Osteoblast (primary cell): ENCODE data around the gene CDA. TPM values are rescaled to one million over a fixed set of nuclear protein-coding genes. Genes with fewer than 3 reads are reported as not detected.

Experiments
- DNase-seq: peaks from one replicate; pipeline ENCODE4 v3.0.0; 2011; ENCODE audit warnings: low spot score, mixed read lengths; ENCODE audit not compliant: insufficient read length; ENCODE audit errors: missing footprints
- H2AFZ ChIP-seq: 2 replicates; pipeline ENCODE4 v1.6.0; 2011; ENCODE audit warnings: mild to moderate bottlenecking, low read length
- H3K27ac ChIP-seq: 2 replicates; pipeline ENCODE4 v1.5.1; 2011; ENCODE audit warnings: mild to moderate bottlenecking, low read depth, low read length, moderate library complexity
- H3K27me3 ChIP-seq: 2 replicates; pipeline ENCODE4 v1.6.0; 2012; ENCODE audit warnings: mild to moderate bottlenecking, control low read depth, inconsistent platforms, low read length, moderate library complexity; ENCODE audit not compliant: insufficient read depth
- H3K36me3 ChIP-seq: 2 replicates; pipeline ENCODE4 v1.5.1; 2011; ENCODE audit warnings: mild to moderate bottlenecking, low read length, control low read depth, moderate library complexity; ENCODE audit not compliant: insufficient read depth
- H3K4me1 ChIP-seq: 2 replicates; pipeline ENCODE4 v1.5.1; 2011; ENCODE audit warnings: mild to moderate bottlenecking, low read length, control low read depth, moderate library complexity; ENCODE audit not compliant: insufficient read depth
- H3K4me2 ChIP-seq: 2 replicates; pipeline ENCODE4 v1.6.0; 2011; ENCODE audit warnings: mild to moderate bottlenecking, low read length; ENCODE audit not compliant: insufficient read depth
- H3K4me3 ChIP-seq: fragments of 200-600 bp; sonication (generic); 3 replicates; pipeline ENCODE4 v1.5.1; 2012; ENCODE audit warnings: mild to moderate bottlenecking, low read length, inconsistent platforms; ENCODE audit not compliant: insufficient read depth
- H3K79me2 ChIP-seq: 2 replicates; pipeline ENCODE4 v1.6.0; 2012; ENCODE audit warnings: mild to moderate bottlenecking, low read length, control low read depth, inconsistent platforms; ENCODE audit not compliant: insufficient read depth
- H3K9me3 ChIP-seq: 2 replicates; pipeline ENCODE4 v1.5.1; 2011; ENCODE audit warnings: low read depth, low read length, control low read depth
- H4K20me1 ChIP-seq: 2 replicates; pipeline ENCODE4 v1.6.0; 2012; ENCODE audit warnings: mild to moderate bottlenecking, low read length, control low read depth; ENCODE audit not compliant: insufficient read depth
- CTCF ChIP-seq: IDR thresholded peaks from 2 replicates; pipeline ENCODE4 v1.5.1; 2011; ENCODE audit warnings: mild to moderate bottlenecking, low read depth, low read length, moderate library complexity; ENCODE audit errors: extremely low read depth
- total RNA-seq: library from RNA; depleted of rRNA; stranded (reverse); fragments of >200 nt; gene quantifications from 2 replicates; pipeline ENCODE4 v1.2.3, GENCODE V29; 2012

The CDA gene
- total RNA-seq, 1 donor = 1.1 TPM

- no peak within 1 kb of the TSS for H3K27ac ChIP-seq
- peak within 1 kb of the TSS; percentile 25 for H3K4me3 ChIP-seq
- DNase-seq = peak; percentile 88
- H3K27me3 ChIP-seq = peaks cover 75% of the 10 kb centered on the region
- no peaks in the 10 kb centered on the region for H3K79me2 ChIP-seq
- no peaks in the 10 kb centered on the region for H4K20me1 ChIP-seq
- no peaks in the 10 kb centered on the region for H3K9me3 ChIP-seq
- no peak within 1 kb of the TSS for H2AFZ ChIP-seq
- no peak within 1 kb of the TSS for H3K4me2 ChIP-seq
- H3K36me3 ChIP-seq = no peaks in the 10 kb centered on the region
- no peak for TF ChIP-seq CTCF
- H3K4me1 ChIP-seq = no peaks in the 10 kb centered on the region
These were observed 36.8 kb upstream of the CDA start, which contains the start of gene FAM43B for GRCh38 chr1:20551945-20552727. TSS of gene FAM43B (plus strand) at chr1:20552573. CDS start at chr1:20552974, 401 bp downstream.

GRCh38 chr1:20552728-20553445 lies 36.0 kb upstream of the CDA start:
- H3K36me3 ChIP-seq = no peaks in the 10 kb centered on the region
- H3K4me1 ChIP-seq = no peaks in the 10 kb centered on the region
- peak; percentile 86 for DNase-seq
- no peak overlapping the region for H3K4me2 ChIP-seq
- H3K4me3 ChIP-seq = peak overlapping the region; percentile 25
- peaks cover 77% of the 10 kb centered on the region for H3K27me3 ChIP-seq
- no peak overlapping the region for H3K27ac ChIP-seq
- no peak for TF ChIP-seq CTCF
- H3K9me3 ChIP-seq = no peaks in the 10 kb centered on the region
- H3K79me2 ChIP-seq = no peaks in the 10 kb centered on the region
- H4K20me1 ChIP-seq = no peaks in the 10 kb centered on the region
- H2AFZ ChIP-seq = no peak overlapping the region

DNA sequence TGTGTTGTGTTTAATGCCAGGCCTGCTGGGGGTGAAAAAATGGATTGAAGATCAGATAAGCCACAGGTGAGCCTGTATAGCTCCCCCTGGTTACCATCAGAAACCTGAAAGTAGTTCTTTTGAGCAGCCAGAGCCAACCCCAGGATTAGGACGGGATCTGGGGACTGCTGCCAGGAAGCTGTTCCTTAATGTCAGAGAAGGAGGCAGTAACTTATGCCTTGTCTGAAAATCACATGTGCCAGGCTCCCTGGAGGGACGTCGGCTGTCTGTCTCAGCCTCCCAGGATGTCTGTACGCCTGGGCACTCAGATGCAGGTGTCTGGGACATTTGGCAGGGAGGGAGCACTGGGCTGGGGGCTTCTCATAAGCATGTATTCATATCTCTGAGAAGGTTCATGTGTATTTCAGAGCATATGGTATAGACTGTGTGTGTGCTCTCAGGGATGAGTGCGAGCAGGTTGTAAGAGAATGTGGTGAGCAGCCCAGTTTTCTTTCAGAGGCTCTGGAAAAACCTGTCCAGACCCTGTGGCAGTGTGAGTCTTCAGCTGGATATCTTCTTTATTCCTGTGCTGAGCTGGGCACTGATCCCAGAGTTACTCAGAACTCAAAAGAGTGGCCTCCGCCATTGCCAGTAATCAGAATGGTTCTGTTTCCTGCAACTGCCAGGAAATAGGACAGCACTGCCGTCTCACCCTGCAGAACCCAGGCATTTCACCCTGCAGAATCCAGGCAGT lies 33.7 kb upstream of the CDA start:
- Histone ChIP-seq H4K20me1 (no peaks in the 10 kb centered on the region), H3K79me2 (no peaks in the 10 kb centered on the region), H3K4me1 (no peaks in the 10 kb centered on the region), H3K4me2 (no peak overlapping the region), H3K9me3 (no peaks in the 10 kb centered on the region), H2AFZ (no peak overlapping the region), H3K36me3 (no peaks in the 10 kb centered on the region), H3K27me3 (peaks cover 72% of the 10 kb centered on the region), H3K27ac (no peak overlapping the region), H3K4me3 (no peak overlapping the region)
- TF ChIP-seq CTCF = no peak
- DNase-seq = peak; percentile 82

DNA sequence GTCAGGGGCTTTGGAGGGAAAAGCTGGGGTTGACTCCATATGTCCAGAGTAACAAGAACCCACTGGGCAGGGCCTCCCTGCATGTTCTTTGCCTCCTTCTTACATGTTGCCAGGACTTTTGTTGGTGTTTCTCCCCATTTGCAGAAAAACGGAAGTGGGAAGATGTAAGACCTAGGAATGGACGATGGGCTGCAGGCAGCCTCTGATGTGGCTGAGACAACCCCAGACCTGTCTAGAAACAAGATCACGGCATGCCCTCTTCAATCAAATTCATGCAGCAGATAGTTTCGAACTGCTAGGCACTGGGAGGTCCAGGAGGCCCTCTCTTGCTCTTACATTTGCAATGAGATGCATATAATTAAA lies 33.2 kb upstream of the CDA start:
- DNase-seq = no peak
- Histone ChIP-seq H3K27ac (no peak overlapping the region), H3K36me3 (no peaks in the 10 kb centered on the region), H3K27me3 (peaks cover 75% of the 10 kb centered on the region), H3K79me2 (no peaks in the 10 kb centered on the region), H3K4me2 (no peak overlapping the region), H3K9me3 (no peaks in the 10 kb centered on the region), H4K20me1 (no peaks in the 10 kb centered on the region), H3K4me1 (no peaks in the 10 kb centered on the region), H2AFZ (no peak overlapping the region), H3K4me3 (no peak overlapping the region)
- no peak for TF ChIP-seq CTCF
